Mucosa of descending colon (tissue), 3 donors: ENCODE data around the gene SMURF1. TPM values are rescaled to one million over a fixed set of nuclear protein-coding genes. Genes with fewer than 3 reads are reported as not detected.
A peak's percentile ranks its signal among the peaks of the same experiment; 100 is the strongest.

ENCODE experiments used
- ATAC-seq: fragments of 200-7000 bp; cut with Tn5 transposase; one replicate; pipeline ENCODE4 v1.9.1; 2020; ENCODE audit warnings: mild to moderate bottlenecking, moderate library complexity
- DNase-seq, 3 donors: peaks; one replicate each; pipeline ENCODE4 v3.0.0-alpha.2; 2020
- H3K36me3 ChIP-seq: fragments of 200-600 bp; one replicate; pipeline ENCODE4 v1.8.0; 2021; ENCODE audit warnings: low read depth, mild to moderate bottlenecking
- H3K4me1 ChIP-seq: fragments of 200-600 bp; one replicate; pipeline ENCODE4 v1.8.0; 2021; ENCODE audit warnings: low read depth, mild to moderate bottlenecking
- H3K4me3 ChIP-seq: fragments of 200-600 bp; one replicate; pipeline ENCODE4 v1.8.0; 2021; ENCODE audit warnings: mild to moderate bottlenecking
- H3K9me3 ChIP-seq: fragments of 200-600 bp; one replicate; pipeline ENCODE4 v1.8.0; 2021; ENCODE audit warnings: mild to moderate bottlenecking
- intact Hi-C, 2 donors: fragments of 100-400 bp; cut with DNase I in 1 of 2; cut with micrococcal nuclease in 1 of 2; formaldehyde crosslinking; loops; one replicate each; pipeline versions ENCODE4 v1.11.0 to v1.11.1; 2022; cut with DNase I, micrococcal nuclease
- total RNA-seq, 3 donors: library from RNA; stranded (reverse); fragmentation: NEBNext Ultra II Directional in 2 of 3; extraction: Animal tissue kit (Norgen Biotek cat#: 25700) in 2 of 3; gene quantifications; one replicate each; pipeline versions ENCODE4 v1.2.1 to v1.2.4, GENCODE V29; 2021 to 2023
- TF ChIP-seq, protein P1 (sequence below): fragments of 200-600 bp; IDR thresholded peaks from one replicate; pipeline ENCODE4 v1.8.0; 2022; ENCODE audit warnings: antibody characterized with exemption, mild to moderate bottlenecking
- donor health status: DM: no; HTN: no; CAD: no; lungs with moderate emphysema.
- donor health status: DM: no; HTN: no; CAD: no.
- donor health status: DM: no; HTN: yes; CAD: no.

The SMURF1 gene
- total RNA-seq, 3 donors from 2014 or later = 28.4 to 36.0 (median 31.2) TPM

DNA sequence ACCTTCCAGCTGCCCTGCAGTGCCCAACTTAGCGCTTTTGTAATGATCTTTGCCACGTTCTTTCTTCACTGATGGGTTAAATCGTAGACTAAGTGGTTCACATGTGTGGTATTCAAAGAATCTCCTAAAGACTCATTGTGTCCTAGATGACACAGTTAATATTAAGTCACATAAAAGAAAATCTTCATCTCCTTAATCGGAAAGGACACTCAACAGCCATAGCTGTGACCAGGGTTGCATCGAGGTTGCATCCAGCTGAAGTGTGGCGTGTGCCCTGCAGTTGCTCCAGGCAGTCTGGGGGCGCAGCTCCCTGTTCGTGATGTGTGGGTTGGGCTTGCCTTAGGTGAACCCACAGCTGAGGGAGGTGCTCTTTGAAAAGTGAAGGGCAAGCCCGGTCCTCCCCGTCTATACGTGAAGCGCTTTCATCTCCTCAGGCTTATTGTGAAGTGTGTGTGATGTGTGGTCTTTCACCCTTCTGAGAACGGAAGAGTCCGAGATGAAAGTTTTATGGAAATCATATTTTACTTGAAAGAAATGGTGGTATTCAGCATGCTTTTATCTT, 142.9 kb downstream of the SMURF1 start:
- DNase-seq (no peak), ATAC-seq (no peak)
- no peak overlapping the region for H3K4me3 ChIP-seq
- no peaks in the 10 kb centered on the region for H3K9me3 ChIP-seq
- intact Hi-C loops = no loop called here
- peaks cover 8% of the 10 kb centered on the region for H3K4me1 ChIP-seq
- TF ChIP-seq, protein P1, sequence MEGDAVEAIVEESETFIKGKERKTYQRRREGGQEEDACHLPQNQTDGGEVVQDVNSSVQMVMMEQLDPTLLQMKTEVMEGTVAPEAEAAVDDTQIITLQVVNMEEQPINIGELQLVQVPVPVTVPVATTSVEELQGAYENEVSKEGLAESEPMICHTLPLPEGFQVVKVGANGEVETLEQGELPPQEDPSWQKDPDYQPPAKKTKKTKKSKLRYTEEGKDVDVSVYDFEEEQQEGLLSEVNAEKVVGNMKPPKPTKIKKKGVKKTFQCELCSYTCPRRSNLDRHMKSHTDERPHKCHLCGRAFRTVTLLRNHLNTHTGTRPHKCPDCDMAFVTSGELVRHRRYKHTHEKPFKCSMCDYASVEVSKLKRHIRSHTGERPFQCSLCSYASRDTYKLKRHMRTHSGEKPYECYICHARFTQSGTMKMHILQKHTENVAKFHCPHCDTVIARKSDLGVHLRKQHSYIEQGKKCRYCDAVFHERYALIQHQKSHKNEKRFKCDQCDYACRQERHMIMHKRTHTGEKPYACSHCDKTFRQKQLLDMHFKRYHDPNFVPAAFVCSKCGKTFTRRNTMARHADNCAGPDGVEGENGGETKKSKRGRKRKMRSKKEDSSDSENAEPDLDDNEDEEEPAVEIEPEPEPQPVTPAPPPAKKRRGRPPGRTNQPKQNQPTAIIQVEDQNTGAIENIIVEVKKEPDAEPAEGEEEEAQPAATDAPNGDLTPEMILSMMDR = no peak
- peaks cover 21% of the 10 kb centered on the region for H3K36me3 ChIP-seq

DNA sequence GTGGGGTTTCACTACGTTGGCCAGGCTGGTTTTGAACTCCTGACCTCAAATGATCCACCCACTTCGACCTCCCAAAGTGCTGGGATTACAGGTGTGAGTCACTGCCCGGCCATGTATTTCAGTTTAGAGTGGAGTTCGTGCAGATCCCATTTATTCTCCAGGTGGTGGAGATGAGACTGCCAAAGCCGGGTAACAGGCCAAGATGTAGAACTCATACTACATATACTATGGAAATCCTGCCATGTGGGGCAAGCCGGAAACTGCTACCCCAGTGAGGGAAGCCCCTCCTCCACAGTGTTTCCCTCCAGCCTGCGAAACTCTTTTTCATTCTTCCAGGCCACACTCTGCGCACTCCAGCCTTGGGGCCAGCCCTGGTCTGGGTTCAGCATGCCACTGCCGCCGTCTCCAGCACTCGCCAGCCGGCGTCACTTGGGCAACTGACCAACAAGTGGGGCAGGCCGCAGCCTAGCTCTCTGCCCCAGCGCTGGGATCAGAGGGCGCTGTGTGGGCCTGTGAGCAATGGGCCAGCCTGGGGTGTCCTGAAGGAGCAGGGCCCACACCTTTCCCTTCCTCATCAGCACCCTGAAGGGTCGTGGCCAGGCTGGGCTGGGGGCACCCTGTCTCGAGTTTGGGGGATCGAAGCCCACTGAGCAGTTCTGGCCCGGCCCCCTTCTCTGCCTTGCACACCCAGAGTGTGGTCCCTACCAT, 143.6 kb downstream of the SMURF1 start:
- Histone ChIP-seq H3K9me3 (no peaks in the 10 kb centered on the region), H3K4me3 (no peak overlapping the region), H3K4me1 (peaks cover 8% of the 10 kb centered on the region), H3K36me3 (peaks cover 19% of the 10 kb centered on the region)
- no peak for ATAC-seq
- TF ChIP-seq, protein P1 = no peak
- DNase-seq = no peak
- intact Hi-C loops = no loop called here

DNA sequence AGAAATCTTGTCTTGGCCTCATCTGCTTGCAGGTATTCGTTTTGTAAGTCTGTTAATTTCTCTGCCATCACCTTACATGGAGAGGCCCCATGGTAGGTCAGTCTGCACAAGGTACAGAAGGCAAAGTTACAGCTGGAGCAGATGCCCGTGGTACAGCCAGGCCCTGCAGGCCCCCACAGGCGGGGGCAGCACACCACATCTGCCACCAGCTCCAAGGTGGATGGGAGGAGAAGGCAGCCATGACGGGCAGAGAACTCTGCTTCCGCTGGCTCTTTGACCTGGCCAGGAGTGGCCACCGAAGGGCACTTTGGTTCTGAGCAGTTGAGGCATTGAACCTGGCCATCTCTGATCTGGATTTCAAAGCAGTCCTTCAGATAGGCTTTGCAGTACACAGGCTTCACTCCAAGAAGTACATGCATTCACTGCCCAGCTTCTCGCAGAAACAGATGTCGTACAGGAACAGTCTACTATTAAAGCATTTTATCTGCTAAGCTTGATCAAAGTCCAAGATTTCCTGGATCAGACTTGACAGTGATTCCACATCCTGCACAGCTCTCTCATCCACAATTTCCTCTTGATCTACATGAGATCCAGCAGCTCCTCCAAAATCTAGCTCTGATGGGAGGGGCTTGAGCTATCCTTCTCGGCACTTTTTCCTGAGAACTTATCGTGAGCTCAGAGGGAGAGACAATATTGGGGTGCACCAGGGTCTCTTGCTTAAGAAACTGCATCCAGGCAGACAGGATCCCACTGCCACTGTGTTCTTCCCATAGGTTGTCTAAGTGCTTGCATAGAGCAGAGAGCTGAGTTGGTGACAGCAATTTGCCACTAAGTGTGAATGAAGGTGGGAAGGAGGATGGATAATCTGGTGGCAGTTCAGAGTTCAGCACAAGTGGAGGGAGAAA, 144.8 kb downstream of the SMURF1 start:
- H3K4me1 ChIP-seq = peaks cover 8% of the 10 kb centered on the region
- DNase-seq = no peak
- peaks cover 16% of the 10 kb centered on the region for H3K36me3 ChIP-seq

DNA sequence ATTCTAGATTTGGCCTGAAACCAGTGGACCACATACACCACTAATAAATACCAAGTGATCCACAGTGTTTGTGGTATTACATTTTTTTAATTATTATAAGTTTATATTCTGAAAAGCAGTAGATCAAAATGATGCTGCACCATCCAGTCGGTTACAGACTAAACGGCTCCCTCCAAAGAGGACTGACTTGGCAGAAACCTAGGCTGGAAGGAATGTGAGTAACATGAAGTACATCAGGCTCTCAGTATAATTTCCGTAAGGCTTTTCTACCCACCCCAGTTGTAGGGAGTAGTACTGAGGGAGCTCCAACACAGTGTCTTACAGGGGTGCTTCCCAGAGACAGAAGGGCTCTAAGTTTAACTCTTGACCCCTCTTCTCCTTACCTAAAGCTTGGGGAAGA, 146.1 kb downstream of the SMURF1 start:
- TF ChIP-seq, protein P1 = no peak
- H3K36me3 ChIP-seq = peaks cover 16% of the 10 kb centered on the region
- no peaks in the 10 kb centered on the region for H3K9me3 ChIP-seq
- peaks cover 8% of the 10 kb centered on the region for H3K4me1 ChIP-seq
- no peak for ATAC-seq
- no peak for DNase-seq
- intact Hi-C loops = no loop called here
- no peak overlapping the region for H3K4me3 ChIP-seq

More for the DNA sequence above, 144.8 kb downstream of the SMURF1 start:
- TF ChIP-seq, protein P1 = no peak
- intact Hi-C loops = no loop called here
- Histone ChIP-seq H3K4me3 (no peak overlapping the region), H3K9me3 (no peaks in the 10 kb centered on the region)
- peak; percentile 84 for ATAC-seq

DNA sequence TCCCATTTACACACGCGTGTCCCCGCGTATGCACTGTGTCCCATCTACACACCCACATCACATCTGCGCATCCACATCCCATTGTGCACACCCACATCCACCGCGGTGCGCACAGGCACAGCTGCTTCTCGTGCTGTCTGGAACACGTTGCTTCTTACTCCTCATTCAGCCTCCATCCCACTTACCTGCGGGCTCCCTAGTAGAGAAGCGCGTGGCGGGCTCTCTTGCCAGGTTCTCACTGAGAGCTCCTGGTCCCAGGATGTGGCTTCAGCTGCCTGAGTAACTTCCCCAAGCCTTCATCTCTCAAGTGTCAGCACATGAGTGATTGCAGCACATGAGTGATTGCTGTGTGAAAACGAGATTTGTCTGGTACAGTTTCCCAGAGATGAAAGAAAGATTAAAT, 147.8 kb downstream of the SMURF1 start:
- Histone ChIP-seq H3K4me3 (no peak overlapping the region), H3K4me1 (peaks cover 8% of the 10 kb centered on the region), H3K9me3 (no peaks in the 10 kb centered on the region), H3K36me3 (peaks cover 16% of the 10 kb centered on the region)
- ATAC-seq = no peak
- TF ChIP-seq, protein P1 = no peak
- DNase-seq = no peak
- intact Hi-C loops = no loop called here
